GM19395 (cell line): Measurements from ENCODE around the gene PAK6.

Source experiments
- ATAC-seq: cut with Tn5 transposase; IDR thresholded peaks from one replicate; pipeline ENCODE4 v1.9.1; 2021; ENCODE audit warnings: mild to moderate bottlenecking, moderate library complexity; ENCODE audit not compliant: unreplicated experiment

The PAK6 gene

GRCh38 chr15:40275954-40276353, 37.1 kb downstream of the PAK6 start:
- ATAC-seq, result no peak

DNA sequence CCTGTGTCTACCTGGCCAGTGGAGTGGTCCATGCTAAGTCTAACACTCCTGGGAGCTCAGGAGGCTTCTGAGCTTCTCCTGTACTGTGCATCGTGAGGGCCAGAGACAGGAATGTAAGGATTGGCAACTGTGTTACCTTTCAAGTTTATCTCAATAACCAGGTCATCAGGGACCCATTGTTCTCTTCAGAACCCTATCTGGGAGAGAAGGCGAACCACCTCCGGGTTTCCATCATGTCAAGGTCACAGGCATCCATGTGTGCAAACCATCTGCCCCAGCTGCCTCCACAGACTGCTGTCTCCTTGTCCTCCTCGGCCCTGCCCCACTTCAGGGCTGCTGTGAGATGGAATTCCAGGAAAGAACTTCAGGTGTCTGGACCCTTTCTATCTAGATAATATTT, 38.1 kb downstream of the PAK6 start:
- no peak for ATAC-seq

DNA sequence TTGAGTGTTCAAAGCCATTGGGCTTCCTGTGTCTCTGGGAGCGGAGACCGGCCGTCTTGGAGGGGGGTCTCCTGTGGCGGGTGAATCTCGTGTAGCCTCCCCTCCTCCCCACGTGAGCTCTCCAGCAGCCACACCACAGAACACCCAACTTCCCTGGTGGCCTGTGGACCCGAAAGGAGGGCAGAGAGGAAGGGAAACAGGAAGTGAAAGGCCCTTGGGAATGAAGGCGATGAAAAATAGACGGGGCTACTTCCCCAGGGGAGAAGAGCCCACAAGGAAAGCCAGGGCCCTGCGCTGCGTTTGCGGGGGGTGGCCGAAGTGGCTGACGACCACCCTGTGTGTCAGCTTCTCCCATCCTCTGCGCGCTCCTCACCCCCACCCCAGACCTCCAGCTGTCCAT, 38.6 kb downstream of the PAK6 start:
- no peak for ATAC-seq

DNA sequence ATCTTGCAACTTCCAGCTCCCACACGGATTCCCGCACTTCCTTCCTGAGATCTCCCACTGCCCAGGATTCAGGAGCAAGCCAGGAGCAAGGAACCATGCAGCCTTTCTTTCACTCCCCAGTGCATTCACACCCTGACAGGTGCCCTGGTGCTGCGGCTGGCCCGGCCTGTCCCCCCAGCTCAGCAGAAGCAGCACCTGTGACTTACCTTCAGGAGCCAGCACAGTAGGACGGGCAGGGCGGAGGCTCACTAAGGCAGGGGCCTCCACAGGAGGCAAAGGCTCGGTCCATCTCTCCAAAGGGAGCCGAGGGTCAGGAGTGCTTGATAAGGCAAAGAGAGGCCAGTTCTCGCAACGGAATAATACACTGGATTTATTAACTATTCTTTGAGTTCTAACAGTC, 39.2 kb downstream of the PAK6 start:
- ATAC-seq, result no peak

- no peak for ATAC-seq
Measured at GRCh38 chr15:40279437-40280141, 40.7 kb downstream of the PAK6 start.

DNA sequence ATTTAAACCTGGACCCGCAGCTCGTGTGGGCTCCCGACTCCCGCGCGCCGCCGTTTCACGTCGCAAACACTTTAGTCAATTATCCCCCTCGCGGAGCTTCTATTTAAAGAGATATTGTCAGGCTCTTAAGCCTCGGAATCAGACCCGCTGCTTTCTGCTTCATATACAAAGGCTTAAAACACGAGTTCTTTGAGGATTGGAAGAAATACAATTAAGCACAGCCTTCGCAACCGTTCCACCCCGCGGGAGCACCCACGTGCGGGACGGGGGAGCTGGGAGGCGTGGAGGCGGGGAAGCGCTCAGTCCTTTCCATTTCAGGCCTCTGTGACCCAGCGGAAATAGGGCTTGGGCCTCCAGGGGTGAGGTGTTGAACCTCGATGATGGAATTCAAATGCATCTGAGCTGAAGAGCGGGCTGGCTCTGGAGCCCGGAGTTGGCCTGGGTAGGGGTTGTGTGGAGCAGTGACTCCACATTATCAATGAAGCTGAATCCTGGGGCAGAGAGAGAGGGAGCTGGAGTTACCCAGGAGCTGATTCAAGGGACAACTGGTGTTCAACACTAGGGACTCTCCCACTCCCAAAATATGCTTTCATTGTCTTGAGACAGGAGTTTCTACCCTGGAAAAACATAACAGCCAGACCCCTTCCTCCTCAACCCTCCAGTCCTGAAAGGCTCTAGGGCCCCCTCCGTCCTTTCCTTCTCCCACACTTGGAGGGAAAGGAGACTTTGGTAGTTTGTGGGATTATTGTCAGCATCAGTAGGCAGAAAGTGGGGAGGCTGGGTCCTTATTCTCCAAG, 41.6 kb downstream of the PAK6 start:
- ATAC-seq, result no peak

- no peak for ATAC-seq
Measured at GRCh38 chr15:40281057-40281800, 42.4 kb downstream of the PAK6 start.

- ATAC-seq, result no peak
Measured at GRCh38 chr15:40281801-40282146, 42.9 kb downstream of the PAK6 start.

DNA sequence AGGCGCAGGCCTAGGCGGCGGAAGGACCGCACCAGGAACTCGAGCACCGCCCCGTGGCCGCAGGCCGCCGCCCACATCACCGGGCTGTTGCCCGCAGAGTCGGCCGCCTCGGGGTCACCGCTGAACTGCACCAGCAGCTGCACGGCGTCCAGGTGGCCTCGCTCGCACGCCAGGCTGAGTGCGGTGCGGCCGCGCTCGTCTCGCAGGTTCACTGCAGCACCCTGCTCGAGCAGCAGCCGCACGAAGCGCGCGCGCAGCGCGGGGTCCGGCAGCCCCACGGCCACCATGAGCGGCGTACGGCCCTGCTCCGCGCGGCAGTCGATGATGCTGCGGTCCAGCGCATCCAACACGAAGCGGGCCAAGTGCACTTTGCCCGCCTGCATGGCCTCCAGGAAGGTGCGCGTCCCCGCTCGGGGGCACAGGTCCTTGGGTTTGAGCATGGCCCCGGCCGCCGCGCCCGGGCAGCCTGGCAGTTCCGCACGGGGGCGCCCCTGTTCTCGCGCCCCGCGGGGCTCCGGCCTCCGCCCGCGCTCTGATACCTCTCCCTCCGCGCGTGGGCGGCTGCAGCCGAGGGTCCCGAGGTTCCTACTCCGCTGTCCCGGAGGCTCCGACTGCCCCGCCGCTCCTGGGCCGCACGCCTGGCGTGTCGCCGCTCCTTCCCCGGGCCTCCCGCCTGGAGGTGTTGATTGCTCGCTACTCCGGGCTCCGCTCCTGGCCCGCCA, 43.4 kb downstream of the PAK6 start:
- no peak for ATAC-seq

- no peak for ATAC-seq
Measured at GRCh38 chr15:40282869-40283614, 44.2 kb downstream of the PAK6 start, which contains the start of gene ANKRD63. ANKRD63 (minus strand) TSS chr15:40283064; CDS start chr15:40282586, 478 bp downstream.

- no peak for ATAC-seq
Measured at GRCh38 chr15:40283615-40284300, 44.9 kb downstream of the PAK6 start.

DNA sequence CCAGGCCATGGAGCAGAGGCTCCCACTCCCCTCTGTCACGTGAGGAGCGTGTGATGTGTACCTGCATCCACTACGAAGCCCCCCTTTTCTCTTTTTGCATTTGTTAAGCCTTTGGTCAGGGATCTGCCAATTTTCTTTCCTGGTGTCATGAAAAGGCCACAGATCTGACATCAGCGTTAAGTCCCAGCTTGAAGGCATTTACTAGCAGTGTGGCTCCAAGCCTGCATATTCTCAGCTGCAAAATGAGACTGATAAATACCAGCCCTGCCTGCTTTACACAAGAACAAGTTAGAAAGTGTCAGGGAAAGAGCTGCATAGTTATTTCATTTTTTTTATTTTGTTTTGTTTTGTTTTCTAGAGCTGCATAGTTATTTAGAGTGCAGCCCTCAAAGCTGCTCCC, 46.3 kb downstream of the PAK6 start:
- no peak for ATAC-seq

DNA sequence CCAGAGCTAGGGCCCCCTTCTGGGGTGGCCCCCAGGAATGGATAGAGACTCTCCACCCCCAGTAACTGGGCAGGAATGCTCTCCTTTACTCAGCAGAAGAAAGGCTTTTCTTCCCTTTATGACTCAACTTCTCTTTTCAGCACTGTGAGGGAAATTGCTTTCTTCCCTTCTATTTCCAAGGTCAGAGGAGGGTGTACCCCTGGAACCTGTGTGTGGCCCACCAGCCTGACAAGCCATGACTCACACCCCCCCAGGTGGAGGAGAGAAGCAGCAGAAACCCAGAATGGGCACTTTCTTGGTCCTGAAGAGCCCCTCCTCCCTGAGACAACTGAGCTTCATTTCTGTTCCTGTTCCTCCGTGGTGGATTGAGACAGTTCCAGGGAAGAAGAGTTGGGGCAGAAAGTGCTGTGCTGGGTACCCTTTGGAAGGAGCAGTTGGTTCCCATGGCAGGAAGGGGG, 46.7 kb downstream of the PAK6 start:
- no peak for ATAC-seq

DNA sequence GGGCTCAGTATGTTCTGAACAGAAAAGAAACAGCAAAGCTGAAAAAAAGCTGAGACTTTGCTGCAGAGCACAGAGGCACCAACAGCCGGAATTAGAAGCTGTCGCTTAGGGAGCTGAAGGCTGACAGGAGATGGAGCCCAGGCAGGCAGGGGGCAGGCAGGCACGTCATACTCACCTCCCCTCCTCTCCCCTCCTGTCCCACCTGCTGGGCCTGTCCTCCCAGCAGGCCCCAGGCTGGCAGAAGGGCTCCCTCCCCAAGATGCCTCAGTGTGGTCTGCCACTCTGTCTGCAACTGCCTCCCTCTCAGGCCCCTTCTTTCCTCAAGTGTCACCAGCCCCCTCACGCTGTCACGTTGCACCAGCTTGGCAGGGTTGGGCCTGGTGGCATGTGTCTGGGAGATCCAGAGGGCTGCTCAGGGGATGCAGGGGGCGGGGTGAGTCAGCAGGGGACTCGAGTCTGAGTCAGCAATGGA, 47.2 kb downstream of the PAK6 start:
- ATAC-seq, result no peak

DNA sequence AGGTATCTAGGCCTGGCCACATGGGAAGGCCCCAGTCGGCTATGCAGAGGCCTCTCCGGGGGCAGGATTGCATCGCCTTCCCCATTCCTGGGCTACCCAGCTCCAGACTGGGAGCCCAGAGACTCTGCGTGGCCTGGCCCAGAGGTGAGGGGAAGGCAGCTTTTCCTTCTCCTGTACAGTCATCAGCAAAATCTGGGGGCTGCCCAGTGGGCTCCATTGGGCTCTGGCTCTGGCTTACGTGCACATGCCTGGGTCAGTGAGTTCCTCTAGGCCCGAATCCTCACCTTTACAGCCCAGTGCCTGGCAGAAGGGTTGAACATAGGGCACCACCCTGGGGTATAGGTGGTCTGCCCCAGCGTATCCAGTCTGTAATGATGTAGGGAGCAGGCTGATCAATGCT, 47.9 kb downstream of the PAK6 start:
- ATAC-seq, result no peak

GRCh38 chr15:40287505-40287904, 48.6 kb downstream of the PAK6 start:
- no peak for ATAC-seq

GRCh38 chr15:40287968-40288367, 49.1 kb downstream of the PAK6 start:
- ATAC-seq, result no peak

GRCh38 chr15:40289140-40289775, 50.4 kb downstream of the PAK6 start:
- ATAC-seq, result no peak

DNA sequence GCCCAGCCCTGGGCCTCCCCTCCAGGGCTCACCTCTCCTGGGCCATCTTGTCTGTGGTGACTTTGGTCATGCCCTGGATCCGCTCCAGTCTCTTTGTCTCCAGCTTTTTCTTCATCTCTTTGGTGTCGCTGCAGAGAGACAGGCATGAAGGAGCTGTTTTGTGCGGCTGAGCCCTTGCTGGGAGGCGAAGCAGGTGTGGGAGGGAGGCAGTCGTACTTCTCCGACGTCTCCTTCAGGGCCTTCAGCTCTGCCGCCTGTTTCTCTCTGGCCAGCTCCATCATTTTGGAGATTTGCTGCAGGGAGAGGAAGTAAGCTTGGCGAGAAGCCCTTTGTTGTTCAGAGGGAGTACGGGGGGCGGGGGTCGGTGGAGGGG, 51.7 kb downstream of the PAK6 start:
- ATAC-seq, result no peak
